ENCODE results near the gene PLA2G4B.
A peak's percentile ranks its signal among the peaks of the same experiment; 100 is the strongest.
"Not testable (repeated sequence)": the region's sequence is repeated elsewhere in the genome, so short reads cannot be mapped to it uniquely, and the experiment has no call there.

Gene PLA2G4B

GRCh38 chr15:41825572-41826535, 12.8 kb upstream of the PLA2G4B start:
- DNase-seq, result no peak

GRCh38 chr15:41827290-41827879, 11.3 kb upstream of the PLA2G4B start:
- DNase-seq, result peak; percentile 74

- DNase-seq, result peak; percentile 94
These were observed 10.5 kb upstream of the PLA2G4B start, which contains the start of gene JMJD7 for GRCh38 chr15:41827880-41828806. TSS of gene JMJD7 (plus strand) at chr15:41828092. CDS start at chr15:41828125, 33 bp downstream.

GRCh38 chr15:41828807-41829141, 9.9 kb upstream of the PLA2G4B start:
- no peak for DNase-seq

GRCh38 chr15:41829959-41830646, 8.5 kb upstream of the PLA2G4B start:
- DNase-seq, result no peak

GRCh38 chr15:41831291-41831690, 7.4 kb upstream of the PLA2G4B start:
- not testable (repeated sequence) for DNase-seq

GRCh38 chr15:41832208-41832607, 6.4 kb upstream of the PLA2G4B start:
- no peak for DNase-seq

GRCh38 chr15:41832875-41833274, 5.8 kb upstream of the PLA2G4B start:
- no peak for DNase-seq

- no peak for DNase-seq
These were observed 4.6 kb upstream of the PLA2G4B start for GRCh38 chr15:41834096-41834495.

- DNase-seq, result no peak
These were observed 2.6 kb upstream of the PLA2G4B start for GRCh38 chr15:41836073-41836472.

- no peak for DNase-seq
These were observed 1.8 kb upstream of the PLA2G4B start for GRCh38 chr15:41836713-41837454.

- no peak for DNase-seq
These were observed 1.3 kb downstream of the PLA2G4B start for GRCh38 chr15:41839781-41840491.

- DNase-seq, result no peak
These were observed 2.0 kb downstream of the PLA2G4B start for GRCh38 chr15:41840673-41841072.

GRCh38 chr15:41841131-41841530, 2.5 kb downstream of the PLA2G4B start:
- DNase-seq, result no peak

GRCh38 chr15:41842229-41842628, 3.6 kb downstream of the PLA2G4B start:
- DNase-seq, result no peak

- DNase-seq, result no peak
These were observed 4.9 kb downstream of the PLA2G4B start for GRCh38 chr15:41843571-41843970.

- DNase-seq, result no peak
These were observed 6.2 kb downstream of the PLA2G4B start for GRCh38 chr15:41844814-41845213.

GRCh38 chr15:41847206-41847605, 8.6 kb downstream of the PLA2G4B start:
- no peak for DNase-seq

- no peak for DNase-seq
These were observed 9.3 kb downstream of the PLA2G4B start for GRCh38 chr15:41847981-41848380.

GRCh38 chr15:41848631-41849030, 10.0 kb downstream of the PLA2G4B start:
- no peak for DNase-seq

- no peak for DNase-seq
These were observed 10.6 kb downstream of the PLA2G4B start for GRCh38 chr15:41849204-41849603.
